ENCODE measurements around the gene PTOV1.

PTOV1 gene

DNA sequence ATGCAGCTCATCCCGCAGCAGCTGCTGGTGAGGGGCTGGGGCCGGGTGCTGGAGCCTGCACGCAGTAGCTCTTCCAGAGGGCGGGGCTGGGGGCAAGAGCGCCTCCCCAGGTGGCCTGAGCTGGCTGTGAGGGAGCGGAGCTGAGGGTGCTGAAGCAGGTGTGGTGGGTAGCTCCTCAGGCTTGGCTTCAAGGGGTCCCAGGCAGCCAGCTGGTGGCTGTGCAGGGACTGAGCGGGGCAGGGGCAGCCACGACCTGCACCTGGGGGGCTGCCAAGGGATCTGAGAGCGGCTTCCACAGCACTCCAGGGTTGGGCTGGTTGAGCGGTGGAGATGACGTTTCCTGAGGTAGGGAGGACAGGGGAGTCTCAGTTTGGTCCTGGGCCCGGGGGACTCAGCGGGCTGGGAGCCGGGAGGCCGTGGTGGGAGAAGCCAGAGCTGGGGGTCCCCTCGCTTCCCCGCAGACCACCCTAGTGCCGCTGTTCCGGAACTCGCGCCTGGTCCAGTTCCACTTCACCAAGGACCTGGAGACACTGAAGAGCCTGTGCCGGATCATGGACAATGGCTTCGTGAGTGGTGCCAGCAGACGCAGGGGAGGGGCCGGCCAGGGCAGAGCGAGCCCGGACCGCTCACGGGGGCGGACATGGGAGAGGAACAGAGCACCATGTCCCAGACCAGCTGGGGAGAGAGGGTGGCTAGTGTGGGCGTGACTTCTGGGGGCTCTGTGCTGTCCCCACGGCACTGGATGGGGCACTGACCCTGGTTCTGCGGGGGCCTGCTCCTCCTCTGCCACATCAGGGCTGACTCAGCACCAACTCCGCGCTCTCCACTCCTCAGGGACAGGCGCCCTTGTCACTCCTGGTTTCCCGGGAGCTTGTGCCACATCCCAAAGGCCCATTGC, 7.4 kb downstream of the PTOV1 start:
- H3K4me1 ChIP-seq (ENCODE audit: control insufficient read depth, insufficient read depth, low read length, poor library complexity, severe bottlenecking) = no peaks in the 10 kb centered on the region
- no peak overlapping the region for H3K4me3 ChIP-seq (ENCODE audit: insufficient read depth, low read depth, low read length, poor library complexity, severe bottlenecking)
- no peak overlapping the region for H3K27ac ChIP-seq (ENCODE audit: insufficient read depth, low read length, poor library complexity, severe bottlenecking)
- H3K9me3 ChIP-seq (ENCODE audit: control insufficient read depth, low read length) = no peaks in the 10 kb centered on the region
- no peaks in the 10 kb centered on the region for H3K27me3 ChIP-seq (replicated peaks; ENCODE audit: control insufficient read depth, insufficient read depth, low read length, poor library complexity, severe bottlenecking)
- DNase-seq = no peak
- H3K36me3 ChIP-seq (ENCODE audit: control insufficient read depth, insufficient read depth, low read length) = peaks cover 59% of the 10 kb centered on the region

DNA sequence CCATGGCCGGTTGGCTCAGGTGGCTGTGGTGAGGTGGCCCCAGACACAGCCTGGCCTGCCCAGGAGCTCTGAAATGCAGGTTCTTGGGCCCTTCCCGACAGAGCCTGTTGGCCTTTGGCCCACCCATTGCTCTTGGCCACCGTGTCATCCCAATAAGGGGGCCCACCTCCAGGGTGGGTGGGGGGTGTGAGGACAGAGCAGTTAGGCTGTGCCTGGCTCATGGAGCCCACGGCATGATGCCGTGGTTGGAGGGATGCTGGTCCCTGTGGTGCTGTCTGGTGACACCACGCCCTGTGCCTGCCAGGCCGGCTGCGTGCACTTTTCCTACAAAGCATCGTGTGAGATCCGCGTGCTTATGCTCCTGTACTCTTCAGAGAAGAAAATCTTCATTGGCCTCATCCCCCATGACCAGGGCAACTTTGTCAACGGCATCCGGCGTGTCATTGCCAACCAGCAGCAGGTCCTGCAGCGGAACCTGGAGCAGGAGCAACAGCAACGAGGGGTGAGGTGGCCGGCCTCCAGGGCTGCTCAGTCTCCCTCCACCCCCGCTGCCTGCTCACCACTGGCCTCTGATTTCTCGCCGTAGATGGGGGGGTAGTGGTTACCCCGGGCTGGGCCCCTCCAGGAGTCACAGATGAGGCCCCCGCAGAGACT, 8.8 kb downstream of the PTOV1 start:
- Histone ChIP-seq H3K27ac (ENCODE audit: insufficient read depth, low read length, poor library complexity, severe bottlenecking) (no peak overlapping the region), H3K36me3 (ENCODE audit: control insufficient read depth, insufficient read depth, low read length) (peaks cover 69% of the 10 kb centered on the region), H3K9me3 (ENCODE audit: control insufficient read depth, low read length) (no peaks in the 10 kb centered on the region), H3K4me1 (ENCODE audit: control insufficient read depth, insufficient read depth, low read length, poor library complexity, severe bottlenecking) (no peaks in the 10 kb centered on the region), H3K27me3 (replicated peaks; ENCODE audit: control insufficient read depth, insufficient read depth, low read length, poor library complexity, severe bottlenecking) (no peaks in the 10 kb centered on the region), H3K4me3 (ENCODE audit: insufficient read depth, low read depth, low read length, poor library complexity, severe bottlenecking) (no peak overlapping the region)
- DNase-seq = no peak

DNA sequence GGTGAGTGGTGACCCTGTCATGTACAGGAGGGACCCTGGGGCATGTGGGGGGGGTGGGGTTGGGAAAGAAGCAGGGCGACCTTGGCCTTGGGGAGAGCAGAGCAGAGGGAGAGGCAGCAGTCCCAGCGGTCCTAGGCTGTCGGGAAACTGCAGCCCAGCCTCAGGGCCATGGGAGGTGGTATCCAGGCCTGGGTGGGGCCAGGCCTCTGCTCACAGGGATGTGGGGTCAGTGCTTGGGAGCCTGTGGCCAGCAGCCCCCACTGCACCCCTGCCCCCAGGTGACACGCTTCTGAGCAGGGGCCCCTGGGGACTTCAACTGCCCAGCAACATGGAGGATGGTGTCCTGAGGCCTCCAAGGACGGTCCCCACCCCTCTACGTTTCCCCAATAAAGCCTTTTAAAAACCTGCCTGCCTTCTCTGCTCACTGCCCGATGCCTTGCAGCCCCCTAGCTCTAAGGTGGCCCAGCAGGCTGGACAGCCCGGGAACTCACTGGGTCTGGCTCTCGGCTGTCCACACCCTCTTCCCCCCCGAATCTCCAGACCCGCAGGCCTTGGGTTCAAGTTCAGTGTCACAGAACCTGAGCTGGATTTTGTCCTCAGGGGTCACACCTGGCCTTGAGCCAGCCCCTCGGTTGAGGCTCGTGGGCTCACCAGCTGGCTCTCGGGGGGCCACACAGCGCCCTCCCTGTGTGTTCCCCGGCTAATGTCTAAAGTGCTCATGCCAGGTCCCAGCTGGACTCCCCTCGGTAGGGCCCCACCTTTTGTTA, 9.6 kb downstream of the PTOV1 start:
- no peaks in the 10 kb centered on the region for H3K4me1 ChIP-seq (ENCODE audit: control insufficient read depth, insufficient read depth, low read length, poor library complexity, severe bottlenecking)
- no peak overlapping the region for H3K4me3 ChIP-seq (ENCODE audit: insufficient read depth, low read depth, low read length, poor library complexity, severe bottlenecking)
- no peaks in the 10 kb centered on the region for H3K9me3 ChIP-seq (ENCODE audit: control insufficient read depth, low read length)
- no peaks in the 10 kb centered on the region for H3K27me3 ChIP-seq (replicated peaks; ENCODE audit: control insufficient read depth, insufficient read depth, low read length, poor library complexity, severe bottlenecking)
- DNase-seq = no peak
- H3K27ac ChIP-seq (ENCODE audit: insufficient read depth, low read length, poor library complexity, severe bottlenecking) = no peak overlapping the region
- H3K36me3 ChIP-seq (ENCODE audit: control insufficient read depth, insufficient read depth, low read length) = peaks cover 63% of the 10 kb centered on the region

DNA sequence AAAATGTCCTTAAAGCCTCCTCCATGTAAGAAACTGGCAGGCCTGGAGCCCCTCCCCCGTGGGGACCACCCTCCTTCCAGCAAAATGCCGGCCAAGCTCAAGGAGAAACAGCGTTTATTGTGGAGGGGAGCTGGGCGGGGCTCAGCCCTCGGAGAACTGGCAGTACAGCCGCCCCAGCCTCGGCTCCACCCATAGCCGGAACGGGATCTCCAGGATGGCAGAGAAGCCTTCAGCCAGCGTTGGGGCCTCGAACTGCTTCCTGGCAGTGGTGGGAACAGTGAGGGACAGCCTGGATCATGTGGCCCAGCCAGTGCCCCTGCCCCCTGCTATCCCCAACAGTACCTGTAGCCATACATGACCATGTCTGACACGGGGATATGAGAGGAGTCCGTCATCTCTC, 10.1 kb downstream of the PTOV1 start:
- Histone ChIP-seq H3K9me3 (ENCODE audit: control insufficient read depth, low read length) (no peaks in the 10 kb centered on the region), H3K27ac (ENCODE audit: insufficient read depth, low read length, poor library complexity, severe bottlenecking) (no peak overlapping the region), H3K36me3 (ENCODE audit: control insufficient read depth, insufficient read depth, low read length) (peaks cover 57% of the 10 kb centered on the region), H3K4me3 (ENCODE audit: insufficient read depth, low read depth, low read length, poor library complexity, severe bottlenecking) (no peak overlapping the region), H3K4me1 (ENCODE audit: control insufficient read depth, insufficient read depth, low read length, poor library complexity, severe bottlenecking) (peaks cover 1% of the 10 kb centered on the region), H3K27me3 (replicated peaks; ENCODE audit: control insufficient read depth, insufficient read depth, low read length, poor library complexity, severe bottlenecking) (no peaks in the 10 kb centered on the region)
- DNase-seq = no peak

DNA sequence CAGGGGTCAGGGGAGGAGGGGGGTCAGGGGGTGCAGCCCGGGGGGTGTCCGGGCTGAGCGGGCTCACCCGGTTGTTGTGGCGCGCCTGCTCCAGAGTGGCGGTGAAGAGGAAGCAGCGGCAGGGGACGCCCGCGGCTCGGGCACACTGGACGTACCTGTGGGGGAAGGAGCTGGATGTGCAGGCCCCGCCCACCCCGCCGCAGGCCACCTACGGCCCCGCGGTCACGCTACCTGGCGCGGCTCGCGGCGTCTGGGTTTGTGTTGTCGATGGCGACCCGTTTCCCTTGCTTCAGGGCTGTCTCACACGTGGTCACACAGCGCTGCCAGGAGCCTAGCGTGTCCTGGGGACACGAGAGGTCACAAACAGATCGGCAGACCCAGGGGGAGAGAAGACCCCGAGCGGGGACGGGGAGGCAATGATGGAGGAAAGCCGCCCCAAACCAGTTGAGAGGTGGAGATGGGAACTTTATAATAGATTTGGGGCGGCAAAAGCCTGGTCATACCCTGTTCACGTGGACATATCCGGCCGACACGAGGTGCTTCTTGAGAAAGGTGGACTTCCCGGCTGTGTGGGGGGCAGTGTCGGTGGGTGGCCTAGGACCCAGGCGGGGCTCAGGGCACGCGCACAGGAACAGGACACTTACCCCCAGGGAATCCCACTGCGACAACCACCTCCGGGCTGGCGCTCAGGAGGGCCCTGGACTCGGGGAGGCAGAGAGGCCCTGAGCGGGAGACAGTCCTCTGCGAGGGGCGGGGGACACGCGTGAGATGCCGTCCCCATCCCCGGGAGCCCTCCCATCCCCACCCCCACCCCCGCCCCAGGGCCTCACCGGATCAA, 10.8 kb downstream of the PTOV1 start:
- Histone ChIP-seq H3K9me3 (ENCODE audit: control insufficient read depth, low read length) (no peaks in the 10 kb centered on the region), H3K27me3 (replicated peaks; ENCODE audit: control insufficient read depth, insufficient read depth, low read length, poor library complexity, severe bottlenecking) (no peaks in the 10 kb centered on the region), H3K27ac (ENCODE audit: insufficient read depth, low read length, poor library complexity, severe bottlenecking) (no peak overlapping the region), H3K36me3 (ENCODE audit: control insufficient read depth, insufficient read depth, low read length) (peaks cover 53% of the 10 kb centered on the region), H3K4me3 (ENCODE audit: insufficient read depth, low read depth, low read length, poor library complexity, severe bottlenecking) (no peak overlapping the region), H3K4me1 (ENCODE audit: control insufficient read depth, insufficient read depth, low read length, poor library complexity, severe bottlenecking) (peaks cover 8% of the 10 kb centered on the region)
- no peak for DNase-seq

DNA sequence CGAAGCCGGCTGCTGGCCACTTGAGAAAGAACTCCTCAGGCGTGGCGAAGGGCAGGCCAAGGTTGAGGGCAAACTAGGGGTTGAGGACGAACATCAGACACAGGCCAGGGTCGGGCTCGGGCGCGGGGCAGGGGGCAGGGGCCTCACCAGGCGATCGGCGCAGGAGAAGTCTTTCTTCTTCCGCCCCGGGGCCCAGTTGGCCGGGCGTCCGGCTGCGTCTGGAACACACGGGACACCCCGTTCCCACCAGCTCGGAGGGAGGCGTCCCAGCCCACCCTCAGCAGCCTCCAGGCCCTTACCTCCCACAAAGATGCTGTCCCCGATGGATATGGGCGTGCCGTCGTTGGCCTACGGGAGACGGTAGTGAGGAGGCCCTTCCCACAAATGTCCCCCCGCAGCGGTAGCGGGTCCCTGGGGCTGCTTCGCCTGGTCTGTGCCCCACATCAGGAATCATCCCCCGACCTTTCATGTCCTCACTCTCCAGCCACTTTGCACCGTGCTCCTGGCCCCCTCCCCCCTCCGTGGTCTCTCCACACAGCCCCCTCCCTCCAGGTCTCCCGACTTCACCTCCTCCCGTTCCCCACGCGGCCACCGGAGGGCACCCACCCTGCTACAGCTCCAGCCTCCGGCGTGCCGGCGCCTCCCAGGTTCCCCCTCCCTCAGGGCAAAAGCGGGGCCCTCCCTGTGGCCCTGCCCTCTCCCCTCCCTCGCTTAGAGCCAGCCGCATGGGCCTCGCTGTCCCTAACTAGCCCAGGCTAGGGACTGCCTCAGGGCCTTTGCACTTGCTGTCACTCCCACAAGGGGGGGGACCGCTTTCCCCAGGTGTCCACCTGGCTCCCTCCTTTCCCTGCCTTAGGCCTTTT, 11.7 kb downstream of the PTOV1 start:
- peaks cover 16% of the 10 kb centered on the region for H3K4me1 ChIP-seq (ENCODE audit: control insufficient read depth, insufficient read depth, low read length, poor library complexity, severe bottlenecking)
- no peak for DNase-seq
- H3K27ac ChIP-seq (ENCODE audit: insufficient read depth, low read length, poor library complexity, severe bottlenecking) = no peak overlapping the region
- peaks cover 49% of the 10 kb centered on the region for H3K36me3 ChIP-seq (ENCODE audit: control insufficient read depth, insufficient read depth, low read length)
- no peak overlapping the region for H3K4me3 ChIP-seq (ENCODE audit: insufficient read depth, low read depth, low read length, poor library complexity, severe bottlenecking)
- H3K27me3 ChIP-seq (replicated peaks; ENCODE audit: control insufficient read depth, insufficient read depth, low read length, poor library complexity, severe bottlenecking) = no peaks in the 10 kb centered on the region
- no peaks in the 10 kb centered on the region for H3K9me3 ChIP-seq (ENCODE audit: control insufficient read depth, low read length)

GRCh38 chr19:49863254-49863934, 12.4 kb downstream of the PTOV1 start:
- H3K4me3 ChIP-seq (ENCODE audit: insufficient read depth, low read depth, low read length, poor library complexity, severe bottlenecking) = no peak overlapping the region
- no peaks in the 10 kb centered on the region for H3K9me3 ChIP-seq (ENCODE audit: control insufficient read depth, low read length)
- DNase-seq = no peak
- H3K4me1 ChIP-seq (ENCODE audit: control insufficient read depth, insufficient read depth, low read length, poor library complexity, severe bottlenecking) = peaks cover 16% of the 10 kb centered on the region
- H3K36me3 ChIP-seq (ENCODE audit: control insufficient read depth, insufficient read depth, low read length) = peaks cover 42% of the 10 kb centered on the region
- H3K27ac ChIP-seq (ENCODE audit: insufficient read depth, low read length, poor library complexity, severe bottlenecking) = no peak overlapping the region
- H3K27me3 ChIP-seq (replicated peaks; ENCODE audit: control insufficient read depth, insufficient read depth, low read length, poor library complexity, severe bottlenecking) = no peaks in the 10 kb centered on the region

- no peak overlapping the region for H3K27ac ChIP-seq (ENCODE audit: insufficient read depth, low read length, poor library complexity, severe bottlenecking)
- no peak overlapping the region for H3K4me3 ChIP-seq (ENCODE audit: insufficient read depth, low read depth, low read length, poor library complexity, severe bottlenecking)
- H3K4me1 ChIP-seq (ENCODE audit: control insufficient read depth, insufficient read depth, low read length, poor library complexity, severe bottlenecking) = peaks cover 16% of the 10 kb centered on the region
- H3K36me3 ChIP-seq (ENCODE audit: control insufficient read depth, insufficient read depth, low read length) = peaks cover 37% of the 10 kb centered on the region
- no peaks in the 10 kb centered on the region for H3K9me3 ChIP-seq (ENCODE audit: control insufficient read depth, low read length)
- no peaks in the 10 kb centered on the region for H3K27me3 ChIP-seq (replicated peaks; ENCODE audit: control insufficient read depth, insufficient read depth, low read length, poor library complexity, severe bottlenecking)
- DNase-seq = no peak
These were observed 13.0 kb downstream of the PTOV1 start for GRCh38 chr19:49863935-49864320.
